Measurements from ENCODE around the gene TMEM9B.
"Not testable (repeated sequence)": the region's sequence is repeated elsewhere in the genome, so short reads cannot be mapped to it uniquely, and the experiment has no call there.

DNA sequence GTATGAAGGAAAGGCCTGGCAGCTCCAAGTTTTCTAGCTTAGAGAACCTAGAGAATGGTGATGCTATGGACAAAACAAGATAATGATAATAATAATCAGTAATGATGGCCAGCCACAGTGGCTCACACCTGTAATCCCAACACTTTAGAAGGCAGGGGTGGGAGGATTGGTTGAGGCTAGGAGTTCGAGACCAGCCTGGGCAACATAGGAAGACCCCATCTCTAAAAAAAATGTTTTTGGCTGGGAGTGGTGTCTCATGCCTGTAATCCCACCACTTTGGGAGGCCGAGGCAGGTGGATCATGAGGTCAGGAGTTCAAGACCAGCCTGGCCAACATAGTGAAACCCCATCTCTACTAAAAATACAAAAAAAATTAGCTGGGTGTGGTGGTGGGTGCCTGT, 28.5 kb downstream of the TMEM9B start:
- not testable (repeated sequence) for TF ChIP-seq POLR2A (IDR thresholded peaks at IDR 0.05; ENCODE audit: low read length); GATA1 (IDR thresholded peaks at IDR 0.05; ENCODE audit: low read depth, low read length)

All from erythroblast (primary cell).